HepG2 (cell line): ENCODE data around the gene SLC22A31. TPM values are rescaled to one million over a fixed set of nuclear protein-coding genes. Genes with fewer than 3 reads are reported as not detected.

Source experiments
- ARID2 ChIP-seq: sonication (generic); formaldehyde crosslinking; IDR thresholded peaks from 2 replicates; pipeline ENCODE4 v1.8.1; 2022; ENCODE audit warnings: mild to moderate bottlenecking, missing genetic modification reagents, borderline replicate concordance
- ARNT2 ChIP-seq: sonication (generic); formaldehyde crosslinking; IDR thresholded peaks from 2 replicates; pipeline ENCODE4 v1.8.0; 2022; ENCODE audit warnings: mild to moderate bottlenecking, low read depth, missing genetic modification reagents, moderate library complexity
- CAMTA2 ChIP-seq: sonication (generic); formaldehyde crosslinking; IDR thresholded peaks from 2 replicates; pipeline ENCODE4 v1.4.0; 2020; ENCODE audit warnings: mild to moderate bottlenecking, missing genetic modification reagents, borderline replicate concordance
- CHD2 ChIP-seq: IDR thresholded peaks from 2 replicates; pipeline ENCODE4 v1.6.1; 2011; ENCODE audit warnings: low read depth, low read length, improper control_type of control experiment
- FOXA1 ChIP-seq, 2 experiments: fragments of 450-650 bp in 1 of 2; sonication (generic) in 1 of 2; formaldehyde crosslinking in 1 of 2; IDR thresholded peaks; 2 replicates each; pipeline versions ENCODE4 v1.4.0 to v1.6.1; 2016 to 2020; ENCODE audit warnings: missing genetic modification reagents in 1 of 2
- MBNL3 ChIP-seq: fragments of 250-450 bp; sonication (Bioruptor Pico); conservative IDR thresholded peaks from 2 replicates; pipeline ENCODE4 v1.8.0; 2022; ENCODE audit warnings: mild to moderate bottlenecking, inconsistent platforms
- RAD51 ChIP-seq: fragments of 450-650 bp; IDR thresholded peaks from 2 replicates; pipeline ENCODE4 v1.6.1; 2016; ENCODE audit warnings: borderline replicate concordance
- RCOR2 ChIP-seq: IDR thresholded peaks from 2 replicates; pipeline ENCODE4 v1.6.1; 2016; ENCODE audit warnings: missing biosample characterization, missing genetic modification reagents
- SMAD9 ChIP-seq: sonication (generic); formaldehyde crosslinking; IDR thresholded peaks from 2 replicates; pipeline ENCODE4 v1.5.1; 2020; ENCODE audit warnings: mild to moderate bottlenecking, missing genetic modification reagents
- SMC3 ChIP-seq: IDR thresholded peaks from 2 replicates; pipeline ENCODE4 v1.6.1; 2011; ENCODE audit warnings: low read length, improper control_type of control experiment
- ZBTB42 ChIP-seq: sonication (generic); formaldehyde crosslinking; IDR thresholded peaks from 2 replicates; pipeline ENCODE4 v1.5.0; 2020; ENCODE audit warnings: mild to moderate bottlenecking, missing genetic modification reagents
- ZNF501 ChIP-seq: sonication (generic); formaldehyde crosslinking; IDR thresholded peaks from 2 replicates; pipeline ENCODE4 v1.5.1; 2020; ENCODE audit warnings: mild to moderate bottlenecking, moderate library complexity, missing genetic modification reagents
- ZNF878 ChIP-seq: sonication (generic); formaldehyde crosslinking; IDR thresholded peaks from 2 replicates; pipeline ENCODE4 v1.8.1; 2023; ENCODE audit warnings: mild to moderate bottlenecking, missing genetic modification reagents, moderate library complexity
- polyA plus RNA-seq, 8 experiments: library from polyadenylated mRNA; depleted of rRNA in 3 of 8; stranded (reverse) in 7 of 8; unstranded in 1 of 8; fragments of >200 nt; fragmentation: Illumina TruSeq in 4 of 8; extraction: Trizol in 4 of 8; gene quantifications; 2 replicates each; pipeline versions ENCODE4 v1.2.1 to v1.2.3, GENCODE V29; 2011 to 2016; ENCODE audit warnings: low read depth in 4 of 8, missing spikeins in 1 of 8, mixed read lengths in 1 of 8; ENCODE audit not compliant: insufficient read depth in 1 of 8
- total RNA-seq, 5 experiments: library from RNA; depleted of rRNA; stranded (reverse); fragments of >200 nt; fragmentation: Illumina TruSeq; extraction: Trizol; gene quantifications; 2 replicates each; pipeline ENCODE4 v1.2.3, GENCODE V29; 2016; ENCODE audit warnings: low read depth in 1 of 5
- TF ChIP-seq, protein P1 (sequence below): sonication (generic); formaldehyde crosslinking; IDR thresholded peaks from 2 replicates; pipeline ENCODE4 v1.4.0; 2020; ENCODE audit warnings: missing genetic modification reagents
- TF ChIP-seq, protein P2 (sequence below): sonication (generic); formaldehyde crosslinking; IDR thresholded peaks from 2 replicates; pipeline ENCODE4 v1.4.0; 2020; ENCODE audit warnings: mild to moderate bottlenecking, low read depth, missing genetic modification reagents
- TF ChIP-seq, protein P3 (sequence below): sonication (generic); formaldehyde crosslinking; conservative IDR thresholded peaks from 2 replicates; pipeline ENCODE4 v1.4.0; 2020; ENCODE audit warnings: missing genetic modification reagents
- TF ChIP-seq, protein P4 (sequence below), 2 experiments: sonication (generic) in 1 of 2; formaldehyde crosslinking in 1 of 2; IDR thresholded peaks; 2 replicates each; pipeline versions ENCODE4 v1.5.1 to v1.6.1; 2011 to 2020; ENCODE audit warnings: borderline replicate concordance in 1 of 2, low read depth in 1 of 2, low read length in 1 of 2, mild to moderate bottlenecking in 1 of 2, missing genetic modification reagents in 1 of 2, moderate library complexity in 1 of 2
- TF ChIP-seq, protein P5 (sequence below), 2 experiments: sonication (generic) in 1 of 2; formaldehyde crosslinking in 1 of 2; IDR thresholded peaks; 2 replicates each; pipeline versions ENCODE4 v1.4.0 to v1.6.1; 2018 to 2020; ENCODE audit warnings: missing genetic modification reagents in 2 of 2, borderline replicate concordance in 1 of 2, low read depth in 1 of 2, mild to moderate bottlenecking in 1 of 2, missing biosample characterization in 1 of 2

The SLC22A31 gene
- total and polyA plus RNA-seq, 2 of the 13 experiments (the other 11 are each of a cell fraction or from before 2014, with no cell fraction given): 67.3 to 83.3 TPM

DNA sequence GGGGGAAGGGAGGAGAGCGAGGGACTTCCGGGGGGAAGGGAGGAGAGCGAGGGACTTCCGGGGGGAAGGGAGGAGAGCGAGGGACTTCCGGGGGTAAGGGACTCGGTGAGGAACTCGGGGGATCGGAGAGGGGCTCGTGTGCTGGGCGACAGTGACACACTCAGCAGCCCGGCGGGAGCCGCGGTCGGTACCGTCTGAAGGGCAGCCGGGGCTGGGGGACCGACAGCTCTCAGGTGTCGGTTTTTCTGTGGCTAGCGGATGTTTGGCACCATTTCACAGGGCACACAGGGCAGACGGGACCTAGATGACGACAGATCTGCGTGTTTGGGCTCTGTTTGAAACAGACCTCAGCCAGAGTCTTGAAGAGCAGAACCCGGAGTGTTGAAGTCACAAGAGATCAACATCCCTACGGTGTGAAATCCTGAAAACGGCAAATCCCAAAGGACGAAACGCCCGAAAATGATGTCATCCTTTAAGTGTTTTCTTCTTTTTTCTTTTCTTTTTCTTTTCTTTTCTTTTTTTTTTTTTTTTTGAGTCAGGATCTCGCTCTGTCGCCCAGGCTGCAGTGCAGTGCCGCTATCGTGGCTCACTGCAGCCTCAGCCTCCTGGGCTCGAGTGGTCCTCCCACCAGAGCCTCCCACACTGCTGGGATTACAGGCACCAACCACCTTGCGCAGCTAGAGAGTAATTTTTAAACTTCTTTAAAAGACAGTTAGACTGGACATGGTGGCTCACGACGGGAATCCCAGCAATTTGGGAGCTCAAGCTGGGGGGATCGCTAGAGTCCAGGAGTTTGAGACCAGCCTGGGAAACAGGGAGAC, 41.1 kb upstream of the SLC22A31 start (continued):
- TF ChIP-seq, protein P1, sequence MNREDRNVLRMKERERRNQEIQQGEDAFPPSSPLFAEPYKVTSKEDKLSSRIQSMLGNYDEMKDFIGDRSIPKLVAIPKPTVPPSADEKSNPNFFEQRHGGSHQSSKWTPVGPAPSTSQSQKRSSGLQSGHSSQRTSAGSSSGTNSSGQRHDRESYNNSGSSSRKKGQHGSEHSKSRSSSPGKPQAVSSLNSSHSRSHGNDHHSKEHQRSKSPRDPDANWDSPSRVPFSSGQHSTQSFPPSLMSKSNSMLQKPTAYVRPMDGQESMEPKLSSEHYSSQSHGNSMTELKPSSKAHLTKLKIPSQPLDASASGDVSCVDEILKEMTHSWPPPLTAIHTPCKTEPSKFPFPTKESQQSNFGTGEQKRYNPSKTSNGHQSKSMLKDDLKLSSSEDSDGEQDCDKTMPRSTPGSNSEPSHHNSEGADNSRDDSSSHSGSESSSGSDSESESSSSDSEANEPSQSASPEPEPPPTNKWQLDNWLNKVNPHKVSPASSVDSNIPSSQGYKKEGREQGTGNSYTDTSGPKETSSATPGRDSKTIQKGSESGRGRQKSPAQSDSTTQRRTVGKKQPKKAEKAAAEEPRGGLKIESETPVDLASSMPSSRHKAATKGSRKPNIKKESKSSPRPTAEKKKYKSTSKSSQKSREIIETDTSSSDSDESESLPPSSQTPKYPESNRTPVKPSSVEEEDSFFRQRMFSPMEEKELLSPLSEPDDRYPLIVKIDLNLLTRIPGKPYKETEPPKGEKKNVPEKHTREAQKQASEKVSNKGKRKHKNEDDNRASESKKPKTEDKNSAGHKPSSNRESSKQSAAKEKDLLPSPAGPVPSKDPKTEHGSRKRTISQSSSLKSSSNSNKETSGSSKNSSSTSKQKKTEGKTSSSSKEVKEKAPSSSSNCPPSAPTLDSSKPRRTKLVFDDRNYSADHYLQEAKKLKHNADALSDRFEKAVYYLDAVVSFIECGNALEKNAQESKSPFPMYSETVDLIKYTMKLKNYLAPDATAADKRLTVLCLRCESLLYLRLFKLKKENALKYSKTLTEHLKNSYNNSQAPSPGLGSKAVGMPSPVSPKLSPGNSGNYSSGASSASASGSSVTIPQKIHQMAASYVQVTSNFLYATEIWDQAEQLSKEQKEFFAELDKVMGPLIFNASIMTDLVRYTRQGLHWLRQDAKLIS (CRISPR knock-in tag): peak; percentile 53; the same call in 1 of the 2 replicates
- no peak for TF ChIP-seq SMAD9
- TF ChIP-seq, protein P2, sequence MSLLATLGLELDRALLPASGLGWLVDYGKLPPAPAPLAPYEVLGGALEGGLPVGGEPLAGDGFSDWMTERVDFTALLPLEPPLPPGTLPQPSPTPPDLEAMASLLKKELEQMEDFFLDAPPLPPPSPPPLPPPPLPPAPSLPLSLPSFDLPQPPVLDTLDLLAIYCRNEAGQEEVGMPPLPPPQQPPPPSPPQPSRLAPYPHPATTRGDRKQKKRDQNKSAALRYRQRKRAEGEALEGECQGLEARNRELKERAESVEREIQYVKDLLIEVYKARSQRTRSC (CRISPR knock-in tag): no peak
- peak; percentile 54; the same call in 1 of the 2 replicates for TF ChIP-seq ZBTB42
- TF ChIP-seq RAD51: no peak
- TF ChIP-seq, protein P3, sequence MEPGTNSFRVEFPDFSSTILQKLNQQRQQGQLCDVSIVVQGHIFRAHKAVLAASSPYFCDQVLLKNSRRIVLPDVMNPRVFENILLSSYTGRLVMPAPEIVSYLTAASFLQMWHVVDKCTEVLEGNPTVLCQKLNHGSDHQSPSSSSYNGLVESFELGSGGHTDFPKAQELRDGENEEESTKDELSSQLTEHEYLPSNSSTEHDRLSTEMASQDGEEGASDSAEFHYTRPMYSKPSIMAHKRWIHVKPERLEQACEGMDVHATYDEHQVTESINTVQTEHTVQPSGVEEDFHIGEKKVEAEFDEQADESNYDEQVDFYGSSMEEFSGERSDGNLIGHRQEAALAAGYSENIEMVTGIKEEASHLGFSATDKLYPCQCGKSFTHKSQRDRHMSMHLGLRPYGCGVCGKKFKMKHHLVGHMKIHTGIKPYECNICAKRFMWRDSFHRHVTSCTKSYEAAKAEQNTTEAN (CRISPR knock-in tag): peak; percentile 90
- no peak for TF ChIP-seq SMC3
- TF ChIP-seq ARID2 (CRISPR knock-in tag): no peak
- TF ChIP-seq, protein P4, sequence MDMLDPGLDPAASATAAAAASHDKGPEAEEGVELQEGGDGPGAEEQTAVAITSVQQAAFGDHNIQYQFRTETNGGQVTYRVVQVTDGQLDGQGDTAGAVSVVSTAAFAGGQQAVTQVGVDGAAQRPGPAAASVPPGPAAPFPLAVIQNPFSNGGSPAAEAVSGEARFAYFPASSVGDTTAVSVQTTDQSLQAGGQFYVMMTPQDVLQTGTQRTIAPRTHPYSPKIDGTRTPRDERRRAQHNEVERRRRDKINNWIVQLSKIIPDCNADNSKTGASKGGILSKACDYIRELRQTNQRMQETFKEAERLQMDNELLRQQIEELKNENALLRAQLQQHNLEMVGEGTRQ (IDR thresholded peaks at IDR 0.05; ENCODE audit: low read depth, low read length): no peak
- TF ChIP-seq, protein P4 (CRISPR knock-in tag; IDR thresholded peaks at IDR 0.05; ENCODE audit: borderline replicate concordance): peak; percentile 58; the same call in 1 of the 2 replicates
- peak; percentile 77 for TF ChIP-seq ZNF501 (CRISPR knock-in tag)
- TF ChIP-seq CHD2: no peak
- peak; percentile 68; the same call in 1 of the 2 replicates for TF ChIP-seq CAMTA2 (CRISPR knock-in tag)
- TF ChIP-seq ZNF878 (CRISPR knock-in tag): peak; percentile 73
- TF ChIP-seq RCOR2 (CRISPR knock-in tag): no peak
- TF ChIP-seq, protein P5, sequence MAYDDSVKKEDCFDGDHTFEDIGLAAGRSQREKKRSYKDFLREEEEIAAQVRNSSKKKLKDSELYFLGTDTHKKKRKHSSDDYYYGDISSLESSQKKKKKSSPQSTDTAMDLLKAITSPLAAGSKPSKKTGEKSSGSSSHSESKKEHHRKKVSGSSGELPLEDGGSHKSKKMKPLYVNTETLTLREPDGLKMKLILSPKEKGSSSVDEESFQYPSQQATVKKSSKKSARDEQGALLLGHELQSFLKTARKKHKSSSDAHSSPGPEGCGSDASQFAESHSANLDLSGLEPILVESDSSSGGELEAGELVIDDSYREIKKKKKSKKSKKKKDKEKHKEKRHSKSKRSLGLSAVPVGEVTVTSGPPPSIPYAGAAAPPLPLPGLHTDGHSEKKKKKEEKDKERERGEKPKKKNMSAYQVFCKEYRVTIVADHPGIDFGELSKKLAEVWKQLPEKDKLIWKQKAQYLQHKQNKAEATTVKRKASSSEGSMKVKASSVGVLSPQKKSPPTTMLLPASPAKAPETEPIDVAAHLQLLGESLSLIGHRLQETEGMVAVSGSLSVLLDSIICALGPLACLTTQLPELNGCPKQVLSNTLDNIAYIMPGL (CRISPR knock-in tag; IDR thresholded peaks at IDR 0.05; ENCODE audit: borderline replicate concordance in 1 of 2, low read depth in 1 of 2): peak; percentile 38 to 68
- peak; percentile 63 for TF ChIP-seq ARNT2
- no peak for TF ChIP-seq MBNL3 (CRISPR knock-in tag)
- TF ChIP-seq FOXA1 (IDR thresholded peaks at IDR 0.05): no peak
- TF ChIP-seq FOXA1 (CRISPR knock-in tag; IDR thresholded peaks at IDR 0.05): 0 out of 2 replicates have a peak, but pooled peaks have one; percentile 19
